CD4-positive, alpha-beta T cell treated with Interleukin-21 for 1 hour (primary cell): ENCODE measurements around the gene GNB1L.

Experiments
- DNase-seq: peaks from one replicate; pipeline ENCODE4 v3.0.0-alpha.2; 2020

The GNB1L gene, protein sequence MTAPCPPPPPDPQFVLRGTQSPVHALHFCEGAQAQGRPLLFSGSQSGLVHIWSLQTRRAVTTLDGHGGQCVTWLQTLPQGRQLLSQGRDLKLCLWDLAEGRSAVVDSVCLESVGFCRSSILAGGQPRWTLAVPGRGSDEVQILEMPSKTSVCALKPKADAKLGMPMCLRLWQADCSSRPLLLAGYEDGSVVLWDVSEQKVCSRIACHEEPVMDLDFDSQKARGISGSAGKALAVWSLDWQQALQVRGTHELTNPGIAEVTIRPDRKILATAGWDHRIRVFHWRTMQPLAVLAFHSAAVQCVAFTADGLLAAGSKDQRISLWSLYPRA

DNA sequence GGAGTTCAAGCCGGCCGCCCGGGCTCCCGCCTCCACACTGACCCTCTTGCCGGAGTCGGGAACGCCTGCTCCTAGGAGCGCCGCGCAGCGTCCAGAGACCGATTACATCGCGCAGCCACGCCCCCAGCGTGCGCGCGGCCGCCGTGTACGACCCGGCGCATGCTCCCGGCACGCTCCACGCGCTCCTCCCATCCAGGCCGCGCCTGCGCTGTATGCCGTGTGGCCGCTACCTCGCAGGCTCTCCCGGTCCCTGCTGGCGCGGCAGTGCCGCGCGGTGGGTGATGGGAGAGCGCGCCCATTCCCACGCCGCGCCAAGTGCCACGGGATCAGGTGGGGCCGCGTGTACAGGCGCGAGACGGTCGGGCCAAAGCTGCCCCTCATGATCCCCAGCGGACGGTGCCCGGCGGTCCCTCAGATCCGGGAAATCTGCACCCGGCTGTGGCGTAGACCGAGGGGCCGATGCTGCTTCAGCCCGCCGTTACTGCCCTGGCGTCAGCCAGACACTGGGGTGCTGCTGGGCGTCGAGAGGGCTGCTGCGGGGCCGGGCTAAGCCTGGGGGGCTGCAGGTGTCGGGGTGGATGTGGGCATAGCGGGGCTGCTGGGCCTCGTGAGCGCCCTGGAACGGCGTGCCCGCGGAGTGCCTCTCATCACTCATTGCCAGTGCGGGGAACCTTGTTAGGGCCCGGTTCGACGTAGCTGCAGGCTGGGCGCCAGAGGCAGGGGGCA, at the start of gene GNB1L, which contains the start of gene RTL10:
Gene GNB1L (minus strand): TSS at position 97 of the 726 bp plus-strand sequence. CDS start 33,519 bp downstream, outside the sequence.
Gene RTL10 (minus strand): TSS at position 97 of the 726 bp plus-strand sequence. CDS start 2,613 bp downstream, outside the sequence.
- DNase-seq, result peak; percentile 95

DNA sequence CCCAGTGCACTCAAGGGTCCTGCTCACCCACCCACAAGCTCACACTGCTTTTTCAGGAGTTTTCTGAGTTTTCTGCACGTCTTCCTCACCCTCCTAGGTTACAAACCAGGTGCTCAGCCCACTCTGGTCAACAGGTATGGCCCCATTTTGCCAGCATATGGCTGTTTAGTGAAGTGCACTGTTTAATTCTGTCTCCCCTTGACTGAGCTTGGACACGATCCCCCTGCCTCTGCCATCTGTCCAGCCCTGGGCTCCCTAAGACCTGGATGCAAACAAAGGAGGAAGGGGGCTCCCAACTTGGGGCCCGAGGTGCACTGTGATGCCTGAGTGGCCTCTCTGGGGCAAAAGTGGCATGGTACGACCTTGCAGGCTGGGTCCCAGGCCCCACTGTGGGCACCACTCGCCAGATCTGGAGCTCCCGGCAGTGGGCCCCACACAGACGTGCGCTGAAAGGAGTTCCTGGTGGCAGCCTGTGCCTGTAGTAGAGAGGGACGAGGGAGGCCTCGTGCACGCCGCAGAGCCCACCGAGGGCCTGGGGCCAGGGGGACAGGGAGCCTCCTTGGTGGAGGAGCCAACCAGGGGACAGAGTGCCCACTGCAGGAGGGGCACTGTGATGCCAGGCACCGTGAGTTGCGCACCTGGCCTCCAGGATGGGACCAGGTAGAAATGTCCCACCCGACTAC, 49.6 kb upstream of the GNB1L start:
- DNase-seq, result no peak

DNA sequence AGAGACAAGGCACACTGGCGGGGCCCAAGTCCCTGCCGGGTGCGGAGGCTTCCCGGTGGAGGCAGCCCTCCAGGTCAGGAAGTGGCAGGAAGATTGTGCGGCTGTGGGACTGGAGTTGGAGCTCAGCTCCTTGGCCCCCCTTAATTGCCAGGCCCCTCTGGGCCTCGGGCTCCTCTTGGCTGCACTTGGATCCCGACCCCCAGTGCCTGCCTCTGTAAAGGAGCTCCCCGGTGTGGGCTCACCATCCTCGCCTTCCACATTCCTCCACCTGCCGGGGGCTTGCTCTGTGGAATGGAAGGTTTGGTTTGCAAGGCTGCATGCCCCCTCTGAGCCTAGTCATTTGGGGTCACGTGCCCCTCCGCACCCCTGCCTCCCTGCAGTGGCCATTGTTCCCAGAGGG, 48.8 kb upstream of the GNB1L start:
- DNase-seq, result no peak

DNA sequence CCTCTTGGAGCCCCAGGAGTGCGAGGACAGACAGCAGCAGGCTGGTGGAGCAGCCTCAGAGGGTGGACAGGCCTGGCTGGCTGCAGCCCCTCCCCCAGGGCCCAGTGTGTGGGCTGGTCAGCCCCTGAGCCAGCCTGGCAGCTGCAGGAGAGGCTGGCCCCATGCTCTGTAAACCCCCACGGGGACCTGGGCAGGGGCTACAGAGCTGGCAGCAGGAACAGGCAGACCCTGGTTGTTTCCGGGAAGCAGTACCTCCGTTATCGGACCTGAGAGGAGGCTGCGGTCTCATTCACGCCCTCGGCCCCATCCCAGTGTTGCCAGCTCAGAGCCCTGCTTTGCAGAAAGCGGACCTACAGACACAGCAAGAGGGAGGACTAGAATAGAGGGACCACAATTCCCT, 48.4 kb upstream of the GNB1L start:
- DNase-seq, result no peak

DNA sequence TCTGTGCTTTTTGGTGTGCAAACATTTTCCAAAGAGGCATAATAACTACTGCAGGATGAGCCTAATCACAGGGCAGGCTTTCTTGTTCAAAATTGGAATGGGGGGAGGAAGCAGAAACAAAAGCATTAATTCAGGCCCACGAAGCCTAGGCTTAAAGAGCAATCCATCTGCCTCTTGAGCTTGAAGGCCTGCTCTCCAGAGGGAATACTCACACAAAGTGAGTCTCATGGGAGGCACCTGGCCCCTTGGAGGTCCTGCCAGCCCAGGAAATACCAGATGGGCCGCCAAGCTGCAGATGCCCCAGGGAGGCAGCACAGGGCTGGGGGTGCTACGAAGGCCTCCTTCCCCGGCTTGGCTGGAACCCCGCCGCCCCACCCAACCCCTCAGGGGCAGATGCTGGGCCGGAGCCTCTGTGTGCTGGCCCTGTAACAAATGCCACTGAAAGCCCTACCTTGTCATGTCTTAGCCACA, 47.6 kb upstream of the GNB1L start:
- DNase-seq, result no peak

DNA sequence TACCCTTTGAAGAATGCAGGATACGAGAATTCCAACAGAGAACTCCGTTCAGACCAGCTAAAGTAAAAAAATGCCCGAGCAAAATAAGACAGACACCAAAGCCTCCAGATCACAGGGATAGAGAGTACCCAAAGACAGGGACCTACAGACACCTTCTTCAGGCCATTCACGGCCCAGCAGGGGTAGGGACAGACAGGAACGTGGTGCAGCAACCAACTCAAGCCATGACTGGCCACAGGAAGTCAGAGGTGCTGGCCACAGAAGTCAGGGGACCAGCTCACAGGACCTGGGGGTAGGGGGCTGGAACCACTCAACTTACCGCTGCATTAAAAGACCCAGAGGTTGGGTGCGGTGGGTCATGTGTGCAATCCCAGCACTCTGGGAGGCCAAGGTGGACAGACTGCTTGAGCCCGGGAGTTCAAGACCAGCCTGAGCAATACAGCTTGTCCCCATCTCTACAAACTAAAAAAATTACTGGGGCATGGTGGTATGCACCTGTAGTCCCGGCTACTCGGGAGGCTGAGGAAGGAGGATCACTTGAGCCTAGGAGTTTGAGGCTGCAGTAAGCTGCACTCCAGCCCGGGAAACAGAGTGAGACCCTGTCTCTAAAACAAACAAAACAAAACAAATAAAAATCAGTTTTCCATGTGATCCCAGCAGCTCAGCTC, 47.0 kb upstream of the GNB1L start:
- DNase-seq, result no peak

DNA sequence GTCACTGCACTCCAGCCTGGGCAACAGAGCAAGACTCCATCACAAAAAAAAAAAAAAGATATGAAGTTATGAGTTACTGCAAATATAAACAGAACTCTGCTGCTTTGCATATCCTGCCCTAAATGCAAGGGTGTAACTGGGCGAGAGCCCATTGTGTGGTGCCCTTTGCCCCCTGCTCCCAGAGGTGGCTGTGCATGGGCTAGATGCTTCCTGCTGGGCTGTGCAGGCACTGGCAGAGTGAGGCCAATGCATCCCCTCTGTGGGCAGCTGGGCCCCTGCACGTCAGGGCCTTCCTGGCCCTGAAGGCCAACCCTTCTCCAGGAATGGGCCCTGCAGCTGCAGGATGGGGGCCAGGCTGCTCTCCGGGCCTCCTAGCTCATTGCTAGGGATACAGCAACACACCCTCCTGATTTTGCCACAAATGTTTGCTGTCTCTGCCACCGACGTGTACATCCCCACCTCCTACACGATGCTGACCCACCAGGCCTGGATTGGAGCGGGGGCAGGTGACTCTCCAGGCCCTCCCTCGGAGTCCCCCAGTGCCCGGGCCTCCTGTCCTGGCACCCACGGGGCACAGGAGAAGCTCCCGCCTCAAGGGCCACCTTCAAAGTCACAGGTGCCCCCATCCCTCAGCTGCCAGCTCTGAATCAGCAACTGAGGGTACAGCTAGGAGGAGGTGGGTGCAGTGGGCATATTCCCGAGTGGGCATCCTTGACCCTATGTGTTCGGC, 46.2 kb upstream of the GNB1L start:
- DNase-seq, result no peak

DNA sequence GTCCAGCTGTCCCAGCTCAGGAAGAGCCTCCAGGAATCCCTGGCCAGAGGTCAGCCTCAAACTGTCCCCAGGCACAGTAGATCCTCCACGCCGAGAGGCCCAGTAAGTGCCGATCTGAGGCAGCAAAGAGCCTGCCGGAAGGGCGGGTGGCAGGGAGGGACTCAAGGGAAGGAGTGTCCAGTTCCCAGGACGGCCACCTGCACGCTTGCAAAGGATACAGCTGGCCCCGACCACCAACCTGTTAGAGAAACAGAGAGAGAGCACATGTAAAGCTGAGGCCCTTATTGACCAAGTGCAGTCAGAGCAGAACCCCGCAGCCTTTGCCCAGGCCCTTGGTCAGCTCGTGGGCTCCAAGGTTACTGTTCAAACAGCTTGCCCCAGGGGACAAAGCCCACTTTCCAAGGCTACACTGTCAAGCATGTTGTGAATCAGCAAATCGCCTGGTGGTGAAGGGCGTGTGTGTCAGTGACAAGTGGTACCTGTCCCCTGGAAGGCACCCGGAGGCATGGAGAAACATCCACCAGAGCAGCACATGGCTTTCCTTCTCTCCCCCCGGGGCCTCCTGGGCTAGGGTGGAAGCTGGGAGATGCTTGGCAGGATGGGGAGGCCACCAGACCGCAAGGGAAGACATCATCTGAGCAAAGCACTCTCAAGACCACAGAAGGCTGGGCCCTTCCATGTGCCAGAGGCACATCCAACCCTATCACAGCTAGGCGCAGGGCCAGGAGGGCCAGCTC, 44.3 kb upstream of the GNB1L start:
- no peak for DNase-seq

DNA sequence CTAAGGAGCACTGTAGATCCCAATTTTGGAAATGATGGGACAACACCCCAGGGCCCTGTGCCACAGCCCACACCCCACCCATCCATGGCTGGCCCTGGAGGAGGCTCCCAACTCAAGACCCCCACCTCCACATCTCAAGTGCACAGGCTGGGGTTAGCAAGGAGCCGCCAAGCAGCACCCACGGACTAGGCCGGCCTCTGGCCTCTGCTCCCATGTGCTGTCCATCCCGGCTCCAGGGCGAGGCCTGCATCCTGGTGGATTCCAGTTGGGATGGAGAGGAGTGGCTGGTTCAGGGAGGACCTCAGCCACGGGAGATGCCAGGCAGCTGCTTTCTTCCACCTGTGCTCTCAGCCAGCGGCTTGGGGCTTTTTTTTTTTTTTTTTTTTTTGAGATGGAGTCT, 43.5 kb upstream of the GNB1L start:
- DNase-seq, result no peak

DNA sequence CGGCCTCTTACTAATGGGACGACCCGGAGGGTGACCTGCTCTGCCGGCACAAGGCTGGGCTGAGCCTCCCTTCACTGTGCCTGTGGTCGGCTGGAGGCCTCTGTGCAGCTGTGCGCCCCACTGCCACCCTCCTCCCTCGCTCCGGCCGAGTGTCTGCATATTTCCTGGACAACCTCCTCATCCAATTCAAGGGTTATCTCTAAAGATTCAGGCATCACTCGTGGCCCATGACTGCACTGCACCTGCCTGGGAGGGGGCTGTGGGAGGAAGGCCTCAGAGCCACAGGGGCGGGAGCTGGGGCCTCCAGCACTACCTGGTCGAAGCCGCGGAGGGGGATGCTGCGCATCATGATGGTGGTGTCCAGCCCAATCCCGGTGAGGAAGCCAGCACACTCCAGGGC, 43.1 kb upstream of the GNB1L start:
- DNase-seq, result no peak

DNA sequence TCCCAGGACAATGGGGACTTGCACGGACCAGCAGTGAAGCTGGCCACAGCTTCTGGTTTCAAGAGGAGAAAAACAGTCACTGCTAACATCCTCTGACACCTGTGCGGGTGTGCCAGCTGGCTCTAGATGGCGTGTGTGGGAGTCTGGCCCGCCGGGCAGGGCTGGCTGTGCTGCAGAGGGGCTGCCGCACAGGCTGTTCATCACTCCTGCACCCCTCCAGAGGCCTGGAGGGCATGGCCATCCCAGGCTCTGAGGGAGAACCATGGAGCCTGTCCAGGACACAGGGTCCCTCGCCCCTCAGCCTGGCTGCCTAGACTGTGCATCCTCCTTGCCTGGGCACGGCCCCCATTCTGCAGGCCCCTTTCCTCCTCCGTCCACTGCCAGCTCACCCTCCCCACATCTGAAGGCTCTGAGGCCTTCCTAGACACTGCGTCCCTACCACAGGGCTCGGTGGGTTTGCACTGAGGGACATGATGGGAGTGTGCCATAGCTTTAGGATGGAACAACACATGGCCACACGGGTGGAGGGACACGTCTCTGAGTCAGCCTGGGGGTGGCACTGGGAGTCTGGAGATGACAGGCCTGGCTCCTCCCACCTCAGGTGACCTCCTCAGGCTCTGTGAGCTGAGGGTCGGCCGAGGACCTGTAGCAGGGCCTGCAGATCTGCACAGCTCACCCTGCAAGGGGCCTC, 42.1 kb upstream of the GNB1L start:
- DNase-seq, result no peak

DNA sequence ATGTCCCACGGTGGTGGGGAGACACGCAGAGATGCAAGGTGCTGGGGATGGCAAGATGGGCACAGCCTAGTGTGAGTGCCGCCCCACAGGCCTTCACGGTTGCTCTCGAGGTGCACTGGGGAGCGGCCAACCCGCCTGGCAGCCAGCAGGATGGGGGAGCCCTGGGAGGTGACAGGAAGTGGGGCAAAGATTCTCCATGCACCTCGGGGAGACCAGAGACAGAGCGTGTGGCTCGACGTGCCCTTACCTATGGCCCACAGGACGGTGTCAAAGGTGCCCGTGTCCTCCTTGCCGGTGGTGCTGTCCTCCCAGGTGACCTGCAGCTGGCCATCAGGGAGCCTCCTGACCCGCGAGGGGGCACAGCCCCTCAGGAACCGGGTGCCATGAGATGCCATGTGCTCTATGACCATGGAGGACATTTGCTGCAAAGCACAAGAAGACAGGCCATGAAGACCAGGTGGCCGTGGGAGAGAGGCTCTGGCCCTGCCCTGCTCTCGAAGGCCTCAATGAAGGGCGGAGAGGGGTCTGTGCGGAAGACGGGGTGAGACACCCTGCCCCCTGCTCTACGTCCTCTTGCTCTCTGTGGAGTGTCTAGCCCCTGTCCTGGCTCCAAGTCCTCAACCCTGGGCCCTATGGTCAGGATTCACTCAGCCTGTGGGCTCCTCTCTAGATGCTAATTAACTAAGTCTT, 40.6 kb upstream of the GNB1L start:
- DNase-seq, result no peak

DNA sequence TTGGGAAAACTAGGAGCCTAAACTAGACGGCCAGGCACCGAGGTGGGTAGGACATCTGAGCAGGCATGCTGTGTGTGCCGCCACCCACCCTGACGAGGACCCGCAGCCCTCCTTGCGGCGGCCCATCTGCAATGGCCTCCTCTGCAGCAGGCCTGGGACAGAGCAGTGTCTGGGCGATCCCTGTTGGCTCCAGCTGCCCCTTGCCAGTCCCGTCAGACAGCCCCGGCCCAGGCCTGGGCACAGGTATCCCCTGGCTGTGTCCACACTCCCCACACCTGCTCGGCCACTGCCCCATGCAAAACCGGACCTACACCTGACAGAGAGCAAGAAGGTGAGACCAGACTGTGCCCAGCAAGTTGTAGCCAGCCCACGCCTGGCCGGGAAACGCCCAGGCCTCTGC, 38.7 kb upstream of the GNB1L start:
- no peak for DNase-seq

DNA sequence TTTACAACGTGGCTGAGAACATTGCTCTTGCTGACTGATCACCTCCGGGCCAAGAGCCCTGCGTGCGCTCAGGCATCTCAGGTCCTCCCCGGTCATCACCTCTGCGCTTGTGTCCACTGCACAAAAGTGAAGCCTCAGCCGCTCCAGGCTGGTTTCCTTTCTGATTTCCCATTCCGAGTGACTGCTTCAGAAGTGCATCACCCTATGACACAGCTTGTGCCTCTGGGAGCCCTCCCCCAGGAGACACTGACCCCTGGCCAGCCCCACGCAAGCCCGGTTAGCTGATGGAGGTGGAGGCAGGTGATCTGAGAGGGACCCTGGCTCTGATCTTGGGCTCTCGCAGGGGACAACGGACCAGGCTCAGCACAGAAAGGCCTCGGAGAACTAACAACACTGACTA, 38.3 kb upstream of the GNB1L start:
- no peak for DNase-seq

DNA sequence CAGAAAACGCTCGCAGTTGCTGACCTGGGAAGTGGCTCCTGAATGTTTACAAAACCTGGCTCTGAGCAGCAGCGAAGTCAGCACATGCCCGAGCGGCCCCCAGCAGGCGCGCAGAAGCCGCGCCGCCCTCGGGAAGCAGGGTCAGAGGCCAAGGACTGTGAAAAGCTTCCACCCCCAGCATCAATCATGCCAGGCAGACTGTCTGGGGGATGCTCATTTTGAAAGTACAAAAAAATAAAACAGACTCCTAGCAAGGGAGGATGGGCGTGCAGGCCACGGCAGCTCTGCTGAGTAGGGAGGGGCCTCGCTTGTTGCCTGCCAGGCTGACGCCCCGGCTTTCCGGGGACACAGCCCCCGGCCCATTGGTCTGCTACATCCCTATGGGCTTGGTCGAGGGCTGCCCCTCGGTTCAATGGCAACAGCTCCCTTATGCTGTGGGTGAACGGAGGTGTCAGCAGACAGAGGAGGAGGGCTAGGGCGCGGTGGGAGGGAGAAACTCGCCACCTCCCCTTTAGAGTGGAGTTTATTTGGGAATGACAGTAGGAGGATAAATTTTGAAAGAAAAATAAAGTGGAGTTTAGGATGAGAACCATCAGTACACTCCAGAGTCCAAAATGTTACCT, 37.7 kb upstream of the GNB1L start:
- DNase-seq, result peak; percentile 32

DNA sequence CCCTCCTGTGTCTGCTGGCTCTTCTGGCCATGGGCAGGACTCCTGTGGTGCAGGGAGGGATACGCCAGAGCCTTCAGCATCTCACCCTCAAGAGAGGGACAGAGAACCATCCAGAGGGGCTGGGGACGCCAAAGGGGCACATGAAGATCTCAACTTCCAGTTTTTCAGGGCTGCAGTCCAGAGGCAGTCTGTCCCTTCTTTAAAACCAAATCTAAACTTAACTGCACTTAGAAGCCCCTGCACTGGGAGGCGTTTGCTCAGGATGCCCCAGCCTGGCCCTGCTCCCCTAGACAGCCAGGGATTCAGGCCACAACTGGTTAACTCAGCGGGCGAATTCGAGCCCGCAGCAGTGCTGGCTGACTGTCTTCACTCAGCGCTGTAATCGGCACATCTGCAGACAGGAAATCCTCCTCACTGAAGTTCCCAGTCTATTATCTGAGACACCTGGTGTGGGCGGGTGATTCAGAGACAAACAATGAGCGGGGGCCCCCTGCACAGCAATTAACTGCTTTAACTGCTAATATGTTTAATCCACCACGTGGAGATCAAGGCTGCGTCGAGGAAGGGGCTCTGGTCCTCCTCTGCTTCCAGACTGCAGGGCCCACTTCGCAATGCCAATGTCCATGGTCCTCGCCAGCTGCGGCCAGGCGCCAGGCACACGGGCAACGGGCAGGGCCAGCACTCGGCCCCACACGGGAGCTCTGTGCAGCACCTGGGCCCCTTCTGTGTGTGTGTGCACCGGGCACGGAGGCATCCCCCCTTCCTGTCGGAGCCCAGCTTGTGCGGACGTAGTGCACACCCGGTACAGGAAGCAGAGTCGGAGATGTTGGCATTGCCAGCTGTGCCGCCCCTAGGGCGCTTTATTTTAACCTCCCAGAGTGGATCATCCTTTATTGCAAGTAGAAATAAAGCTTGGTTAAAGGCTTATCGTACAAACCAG, 36.9 kb upstream of the GNB1L start:
- peak; percentile 80 for DNase-seq

DNA sequence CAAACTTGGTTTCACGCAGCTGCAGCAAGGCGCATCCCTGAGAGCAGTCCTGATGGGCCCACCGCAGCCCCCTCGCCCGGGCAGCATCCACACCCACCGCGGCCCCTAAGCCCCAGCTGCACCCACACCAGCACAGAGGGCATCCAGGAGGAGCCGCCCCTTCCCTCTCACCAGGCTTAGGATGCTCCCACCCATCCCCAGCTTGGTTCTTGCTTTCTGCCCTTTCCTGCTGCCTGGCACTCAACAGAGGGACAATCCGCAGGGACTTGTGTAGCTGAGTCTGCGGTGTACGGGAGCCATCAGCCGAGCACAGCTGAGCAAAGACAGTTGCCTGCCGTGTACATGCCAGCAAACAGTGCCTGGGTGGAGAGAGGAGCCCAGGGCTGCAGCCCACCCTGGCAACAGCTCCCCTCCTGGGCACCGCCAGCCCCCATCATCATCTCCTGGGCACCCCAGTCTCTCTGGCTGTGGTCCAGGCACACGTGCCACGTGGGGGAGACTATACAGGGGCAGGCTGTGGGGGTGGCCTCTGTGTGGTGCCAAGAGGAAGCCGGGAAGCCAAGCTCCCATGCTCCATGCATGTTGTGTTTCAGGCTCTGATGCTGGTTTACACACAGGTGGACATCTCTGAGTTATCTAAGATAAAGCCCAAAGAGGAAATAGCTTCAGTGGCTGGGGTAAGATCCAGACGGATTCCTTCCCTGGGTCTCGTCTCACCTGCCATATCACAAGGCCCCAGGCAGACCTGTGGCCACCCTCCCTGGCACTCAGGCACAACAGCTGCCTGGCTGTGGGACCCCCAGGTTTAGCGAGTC, 36.0 kb upstream of the GNB1L start:
- DNase-seq, result no peak

DNA sequence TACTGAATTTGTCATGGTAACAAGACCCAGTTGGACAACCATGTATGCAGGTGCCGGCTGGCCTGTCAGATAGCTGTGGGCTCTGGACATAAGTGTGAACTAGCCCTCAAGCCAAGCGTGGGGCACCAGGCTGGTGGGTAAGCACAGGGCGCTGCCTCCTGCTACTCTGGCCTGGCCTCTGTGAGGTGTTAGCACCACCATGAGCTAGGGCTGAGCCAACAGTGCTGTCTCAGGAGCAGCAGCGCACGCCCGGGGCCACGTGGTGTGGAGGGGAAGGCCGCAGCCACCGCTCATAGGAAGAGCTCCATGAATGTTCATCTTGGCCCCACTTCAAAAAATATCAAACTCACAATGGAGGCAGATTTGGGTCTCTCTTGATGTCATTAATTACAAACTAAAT, 35.3 kb upstream of the GNB1L start:
- DNase-seq, result no peak
